ENCODE results near the gene WDR91.
"Not testable (repeated sequence)": the region's sequence is repeated elsewhere in the genome, so short reads cannot be mapped to it uniquely, and the experiment has no call there.

The WDR91 gene

DNA sequence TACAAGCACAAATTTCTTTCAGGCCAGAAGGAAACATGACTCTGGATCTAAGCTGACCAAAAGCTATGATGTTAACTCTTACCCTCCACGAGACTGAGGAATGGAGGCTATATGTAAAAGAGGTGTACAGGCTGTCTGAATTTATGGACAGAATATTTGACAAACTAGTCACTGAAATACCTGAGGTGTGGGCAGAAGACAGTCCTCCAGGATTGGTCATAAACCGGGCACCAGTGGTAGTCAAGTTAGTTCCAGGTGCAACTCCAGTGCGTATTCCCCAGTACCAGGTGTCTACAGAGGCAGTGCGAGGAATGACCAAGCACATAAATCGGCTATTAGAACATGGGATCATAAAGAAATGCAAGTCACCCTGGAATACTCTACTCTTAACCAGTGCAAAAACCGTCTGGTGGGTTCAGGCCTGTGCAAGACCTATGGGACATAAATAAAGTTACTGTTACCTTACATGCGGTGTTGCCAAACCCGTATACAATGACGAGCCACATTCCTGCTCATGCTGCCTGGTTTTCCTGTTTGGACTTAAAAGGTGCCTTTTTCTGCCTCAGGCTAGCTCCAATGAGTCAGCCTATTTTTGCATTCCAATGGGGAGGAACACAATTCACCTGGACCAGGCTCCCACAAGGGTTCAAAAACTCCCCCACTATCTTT is 34.2 kb downstream of the WDR91 start:
- TF ChIP-seq CTCF (IDR thresholded peaks at IDR 0.05; ENCODE audit: borderline replicate concordance, control extremely low read depth, extremely low read depth, insufficient read depth, missing control alignments), result no peak
- in situ Hi-C loops (cut with MboI; ENCODE audit: low sequenced_read_pairs, unreplicated experiment), result no loop called here
- no peak for DNase-seq (ENCODE audit: low spot score)

- DNase-seq (ENCODE audit: low spot score), result no peak
Measured at GRCh38 chr7:135175931-135176330, 35.4 kb downstream of the WDR91 start.

GRCh38 chr7:135174941-135175340 is 36.4 kb downstream of the WDR91 start:
- in situ Hi-C loops (cut with MboI; ENCODE audit: low sequenced_read_pairs, unreplicated experiment), result no loop called here
- DNase-seq (ENCODE audit: low spot score), result no peak
- no peak for TF ChIP-seq CTCF (IDR thresholded peaks at IDR 0.05; ENCODE audit: borderline replicate concordance, control extremely low read depth, extremely low read depth, insufficient read depth, missing control alignments)

More at GRCh38 chr7:135175931-135176330, 35.4 kb downstream of the WDR91 start:
- in situ Hi-C loops (cut with MboI; ENCODE audit: low sequenced_read_pairs, unreplicated experiment), result no loop called here
- TF ChIP-seq CTCF (IDR thresholded peaks at IDR 0.05; ENCODE audit: borderline replicate concordance, control extremely low read depth, extremely low read depth, insufficient read depth, missing control alignments), result no peak

DNA sequence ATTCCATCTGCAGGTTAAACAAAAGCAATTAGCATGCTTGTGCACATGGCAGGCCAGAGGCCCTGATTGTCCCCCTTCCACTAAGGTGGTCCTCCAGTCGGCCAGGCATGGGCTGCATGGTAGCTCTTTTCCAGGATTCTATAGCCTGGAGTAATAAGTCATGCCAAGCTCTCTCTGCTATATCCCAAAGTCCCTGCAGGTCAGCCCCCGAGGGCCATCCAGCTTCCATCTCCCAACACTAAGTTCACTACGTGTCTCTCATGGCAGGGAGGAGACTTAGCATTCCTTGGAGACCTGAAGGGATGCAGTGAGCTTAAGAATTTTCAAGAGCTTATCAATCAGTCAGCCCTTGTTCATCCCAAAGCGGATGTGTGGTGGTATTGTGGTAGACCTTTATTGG is 37.4 kb downstream of the WDR91 start:
- in situ Hi-C loops (cut with MboI; ENCODE audit: low sequenced_read_pairs, unreplicated experiment); DNase-seq (ENCODE audit: low spot score): not testable (repeated sequence)

DNA sequence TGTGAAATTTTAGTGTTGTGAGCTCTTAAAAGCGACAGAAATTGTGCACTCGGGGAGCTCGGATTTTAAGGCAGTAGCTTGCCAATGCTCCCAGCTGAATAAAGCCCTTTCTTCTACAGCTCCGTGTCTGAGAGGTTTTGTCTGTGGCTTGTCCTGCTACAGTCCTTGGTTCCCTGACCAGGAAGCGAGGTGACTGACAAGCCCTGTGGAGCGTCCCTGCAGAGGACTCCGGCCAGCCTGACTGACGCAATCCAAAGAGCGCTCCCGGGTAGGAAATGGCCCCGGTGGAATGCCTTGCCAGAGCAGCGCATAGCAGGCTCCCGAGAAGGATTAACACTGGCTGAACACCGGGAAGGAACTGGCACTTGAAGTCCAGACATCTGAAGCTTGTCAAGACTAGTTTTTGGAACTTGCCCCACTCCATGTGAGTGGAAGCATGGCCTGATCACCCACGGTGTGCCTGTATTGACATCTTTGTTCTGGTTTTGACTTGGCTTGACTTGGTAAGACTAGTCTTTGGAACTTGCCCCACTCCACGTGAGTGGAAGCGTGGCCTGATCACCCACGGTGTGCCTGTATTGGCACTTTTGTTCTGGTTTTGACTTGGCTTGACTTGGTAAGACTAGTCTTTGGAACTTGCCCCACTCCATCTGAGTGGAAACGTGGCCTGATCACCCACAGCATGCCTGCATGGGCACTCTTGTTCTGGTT is 39.6 kb downstream of the WDR91 start:
- DNase-seq (ENCODE audit: low spot score), result peak; percentile 15
- in situ Hi-C loops (cut with MboI; ENCODE audit: low sequenced_read_pairs, unreplicated experiment), result not testable (repeated sequence)

DNA sequence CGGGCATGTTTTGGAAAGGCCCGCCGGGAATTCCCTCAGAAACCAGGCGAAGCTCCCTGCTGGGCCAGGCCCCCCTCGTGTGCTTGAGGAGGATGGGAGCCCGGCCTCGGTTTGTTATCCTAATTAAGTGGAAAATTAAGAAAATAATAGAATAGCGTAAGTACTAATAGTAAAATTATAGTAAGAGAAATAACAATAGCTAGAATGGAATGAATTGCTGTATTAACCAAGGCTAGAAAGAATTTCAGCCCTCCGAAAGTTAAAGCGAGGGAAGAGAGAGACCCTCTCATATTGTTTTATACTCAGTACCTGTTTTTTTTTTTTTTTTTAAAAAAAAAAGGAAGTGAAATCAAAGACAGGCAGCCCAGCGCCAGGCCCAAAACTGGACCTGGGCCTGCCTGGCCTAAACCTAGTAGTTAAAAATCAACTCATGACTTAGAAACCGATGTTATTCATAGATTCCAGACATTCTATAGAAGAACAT is 40.3 kb downstream of the WDR91 start:
- DNase-seq (ENCODE audit: low spot score); in situ Hi-C loops (cut with MboI; ENCODE audit: low sequenced_read_pairs, unreplicated experiment): not testable (repeated sequence)

DNA sequence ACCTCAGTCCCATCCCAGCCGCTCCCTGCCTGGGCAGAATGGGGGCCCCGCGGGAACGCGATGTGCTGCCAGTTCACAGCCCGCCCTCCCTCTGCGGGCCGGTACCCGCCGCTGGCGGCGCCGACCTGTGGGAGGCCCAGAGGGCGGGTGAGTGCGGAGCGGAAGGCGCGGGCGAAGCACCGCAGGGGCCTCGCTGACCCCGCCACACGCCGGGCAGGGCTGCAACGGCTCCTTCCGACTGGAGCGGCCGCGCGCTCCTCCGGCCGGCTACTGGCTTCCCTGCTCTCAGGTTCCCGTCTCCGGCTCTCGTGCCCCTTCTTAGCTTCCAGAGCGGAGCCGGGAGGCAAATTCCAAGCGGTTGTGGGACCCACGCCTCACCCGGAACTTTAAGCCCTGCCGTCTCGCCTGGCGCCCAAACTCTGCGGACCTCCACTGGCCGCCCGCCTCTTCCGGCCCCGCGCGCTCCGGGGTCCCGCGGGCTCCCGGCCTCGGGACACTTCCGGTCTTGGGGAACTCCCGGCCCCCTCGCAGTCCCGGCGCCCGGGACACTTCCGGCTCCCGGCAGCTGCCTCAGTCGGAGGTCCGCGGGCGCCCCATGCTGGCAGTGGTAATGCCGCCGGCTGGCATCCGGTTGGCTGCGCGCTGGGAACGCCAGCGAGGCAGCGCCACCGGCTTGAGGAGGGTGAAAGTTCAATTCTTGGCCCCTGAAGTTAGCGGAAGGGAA is 40.9 kb downstream of the WDR91 start, which contains the start of gene CYREN:
CYREN (minus strand) TSS at position 434 of the 724 bp plus-strand sequence. CDS start 1,785 bp downstream, outside the sequence.
- peak; percentile 93 for DNase-seq (ENCODE audit: low spot score)
- TF ChIP-seq CTCF (IDR thresholded peaks at IDR 0.05; ENCODE audit: borderline replicate concordance, control extremely low read depth, extremely low read depth, insufficient read depth, missing control alignments), result peak; percentile 80
- in situ Hi-C loops (cut with MboI; ENCODE audit: low sequenced_read_pairs, unreplicated experiment), result no loop called here

- in situ Hi-C loops (cut with MboI; ENCODE audit: low sequenced_read_pairs, unreplicated experiment), result loop anchor here (5.0 kb wide), 1 partner anchor 178 kb away; no protein-coding TSS in a partner anchor
- TF ChIP-seq CTCF (IDR thresholded peaks at IDR 0.05; ENCODE audit: borderline replicate concordance, control extremely low read depth, extremely low read depth, insufficient read depth, missing control alignments), result no peak
- DNase-seq (ENCODE audit: low spot score), result no peak
Measured at GRCh38 chr7:135169964-135170273, 41.4 kb downstream of the WDR91 start.
